Stimulated activated naive CD8-positive, alpha-beta T cell treated with anti-CD3 and anti-CD28 coated beads, Interleukin-15, Interleukin-2, amounts not matched to agents 100 ng/mL and 50 ng/mL, for 24 hours (primary cell): ENCODE data around the gene HINFP.
A peak's percentile ranks its signal among the peaks of the same experiment; 100 is the strongest.
"Not testable (repeated sequence)": the region's sequence is repeated elsewhere in the genome, so short reads cannot be mapped to it uniquely, and the experiment has no call there.

Experiments
- H3K27ac Mint-ChIP-seq: one replicate; pipeline ENCODE4 v1.8.0; 2021; ENCODE audit warnings: mild to moderate bottlenecking, mixed read lengths
- H3K27me3 Mint-ChIP-seq: one replicate; pipeline ENCODE4 v1.8.0; 2021; ENCODE audit warnings: mixed read lengths
- H3K36me3 Mint-ChIP-seq: one replicate; pipeline ENCODE4 v1.8.0; 2021; ENCODE audit warnings: low read depth, mixed read lengths
- H3K4me1 Mint-ChIP-seq: one replicate; pipeline ENCODE4 v1.8.0; 2021; ENCODE audit warnings: low read depth, mixed read lengths
- H3K4me3 Mint-ChIP-seq: one replicate; pipeline ENCODE4 v1.8.0; 2021; ENCODE audit warnings: mild to moderate bottlenecking, mixed read lengths
- H3K9me3 Mint-ChIP-seq: one replicate; pipeline ENCODE4 v1.8.0; 2021; ENCODE audit warnings: mixed read lengths

HINFP gene

DNA sequence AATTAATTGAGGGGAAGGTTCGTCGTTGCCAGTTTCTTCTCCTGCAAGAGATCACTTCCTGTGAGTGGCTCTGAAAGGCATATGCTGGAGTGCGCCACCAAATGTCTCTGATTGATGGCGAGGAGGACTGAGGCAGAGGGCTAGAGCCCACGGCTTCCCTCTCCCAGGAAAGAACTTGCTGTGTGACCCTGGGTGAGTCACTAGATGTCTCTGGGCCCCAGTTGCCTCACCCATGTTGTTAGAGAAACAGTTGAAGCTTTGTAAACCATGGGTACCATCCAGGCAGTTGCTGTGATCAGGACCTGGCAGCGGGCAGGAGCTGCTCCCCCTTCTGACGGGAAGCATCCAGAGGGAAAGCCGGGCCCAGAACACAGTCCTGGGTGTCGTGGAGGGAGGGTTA, 30.7 kb downstream of the HINFP start:
- H3K27ac Mint-ChIP-seq, result no peak overlapping the region
- H3K4me1 Mint-ChIP-seq, result peaks cover 13% of the 10 kb centered on the region
- no peak overlapping the region for H3K4me3 Mint-ChIP-seq
- no peaks in the 10 kb centered on the region for H3K36me3 Mint-ChIP-seq
- H3K9me3 Mint-ChIP-seq, result no peaks in the 10 kb centered on the region
- H3K27me3 Mint-ChIP-seq, result peaks cover 31% of the 10 kb centered on the region

DNA sequence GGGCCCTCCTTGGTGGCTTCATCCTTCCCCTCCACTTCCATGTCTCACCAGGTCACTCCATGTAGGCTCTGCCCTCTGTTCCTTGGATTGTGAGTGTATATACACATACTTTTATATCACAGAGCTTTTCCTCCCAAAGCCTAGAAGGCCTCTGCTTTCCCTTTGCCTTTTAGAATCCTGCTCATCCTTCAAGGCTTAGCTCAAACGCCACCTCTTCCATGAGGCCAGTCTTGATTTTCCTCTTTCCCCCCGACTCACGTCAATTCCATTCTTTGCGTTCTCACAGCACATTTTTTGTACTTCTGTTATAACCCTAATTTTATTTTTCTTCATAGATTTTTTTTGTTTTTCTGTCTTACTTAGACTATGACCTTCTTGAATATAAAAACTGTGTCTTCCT, 31.2 kb downstream of the HINFP start:
- H3K4me1 Mint-ChIP-seq, result peaks cover 12% of the 10 kb centered on the region
- H3K4me3 Mint-ChIP-seq, result no peak overlapping the region
- H3K27me3 Mint-ChIP-seq, result peaks cover 25% of the 10 kb centered on the region

DNA sequence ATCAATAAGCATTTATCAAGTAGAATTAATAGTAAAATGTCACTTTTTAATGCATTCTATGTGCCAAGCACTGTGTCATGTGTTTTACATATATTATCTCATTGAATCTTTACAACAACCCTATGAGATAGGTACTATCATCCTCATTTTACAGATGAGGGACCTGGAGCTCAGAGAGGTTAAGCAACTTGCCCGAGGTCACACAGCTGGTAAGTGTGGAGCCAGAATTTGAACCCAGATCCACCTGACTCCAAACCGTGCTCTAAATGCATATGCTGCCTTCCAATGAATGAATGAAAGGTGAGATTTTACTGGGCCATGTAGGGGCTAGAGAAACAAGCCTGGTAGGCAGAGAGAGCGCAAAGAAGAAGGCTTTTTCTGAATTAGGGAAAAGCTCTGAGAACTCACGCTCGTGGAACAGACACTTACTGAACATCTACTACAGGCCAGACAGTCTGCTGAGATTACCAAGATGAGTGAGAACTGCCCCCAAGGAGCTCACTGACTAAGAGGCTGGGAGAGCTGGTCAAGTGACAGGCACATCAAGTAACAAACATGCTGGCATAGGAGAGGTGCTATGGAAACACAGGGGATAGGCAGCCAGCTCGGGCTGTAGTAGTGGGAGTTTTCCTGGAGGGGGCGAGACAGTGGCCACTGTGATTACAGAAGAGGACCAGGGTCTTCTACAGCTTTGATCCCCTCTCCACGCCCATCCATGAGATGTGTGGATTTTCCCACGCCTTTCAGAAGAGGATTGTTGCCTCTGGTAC, 31.9 kb downstream of the HINFP start:
- Mint-ChIP-seq H3K27me3 (peaks cover 19% of the 10 kb centered on the region), H3K27ac (no peak overlapping the region), H3K4me3 (no peak overlapping the region), H3K36me3 (no peaks in the 10 kb centered on the region), H3K4me1 (peaks cover 6% of the 10 kb centered on the region), H3K9me3 (no peaks in the 10 kb centered on the region)

More for the DNA sequence above, 31.2 kb downstream of the HINFP start:
- H3K27ac Mint-ChIP-seq, result no peak overlapping the region
- no peaks in the 10 kb centered on the region for H3K36me3 Mint-ChIP-seq
- no peaks in the 10 kb centered on the region for H3K9me3 Mint-ChIP-seq

DNA sequence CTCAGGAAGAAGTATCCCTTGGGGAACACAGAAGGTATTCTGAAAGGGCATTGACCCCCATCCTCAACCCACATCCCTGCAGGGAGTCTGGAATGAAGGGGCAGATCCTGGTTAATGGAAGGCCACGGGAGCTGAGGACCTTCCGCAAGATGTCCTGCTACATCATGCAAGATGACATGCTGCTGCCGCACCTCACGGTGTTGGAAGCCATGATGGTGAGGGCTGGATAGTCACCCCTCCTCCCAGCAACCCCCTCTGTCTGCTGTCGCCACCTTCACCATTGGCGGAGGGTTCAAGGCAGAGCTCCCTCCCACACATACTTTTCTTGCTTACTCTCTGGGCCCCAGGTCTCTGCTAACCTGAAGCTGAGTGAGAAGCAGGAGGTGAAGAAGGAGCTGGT, 32.8 kb downstream of the HINFP start:
- Mint-ChIP-seq H3K4me1 (no peaks in the 10 kb centered on the region), H3K36me3 (no peaks in the 10 kb centered on the region), H3K4me3 (no peak overlapping the region), H3K27ac (no peak overlapping the region), H3K9me3 (no peaks in the 10 kb centered on the region), H3K27me3 (peaks cover 13% of the 10 kb centered on the region)

DNA sequence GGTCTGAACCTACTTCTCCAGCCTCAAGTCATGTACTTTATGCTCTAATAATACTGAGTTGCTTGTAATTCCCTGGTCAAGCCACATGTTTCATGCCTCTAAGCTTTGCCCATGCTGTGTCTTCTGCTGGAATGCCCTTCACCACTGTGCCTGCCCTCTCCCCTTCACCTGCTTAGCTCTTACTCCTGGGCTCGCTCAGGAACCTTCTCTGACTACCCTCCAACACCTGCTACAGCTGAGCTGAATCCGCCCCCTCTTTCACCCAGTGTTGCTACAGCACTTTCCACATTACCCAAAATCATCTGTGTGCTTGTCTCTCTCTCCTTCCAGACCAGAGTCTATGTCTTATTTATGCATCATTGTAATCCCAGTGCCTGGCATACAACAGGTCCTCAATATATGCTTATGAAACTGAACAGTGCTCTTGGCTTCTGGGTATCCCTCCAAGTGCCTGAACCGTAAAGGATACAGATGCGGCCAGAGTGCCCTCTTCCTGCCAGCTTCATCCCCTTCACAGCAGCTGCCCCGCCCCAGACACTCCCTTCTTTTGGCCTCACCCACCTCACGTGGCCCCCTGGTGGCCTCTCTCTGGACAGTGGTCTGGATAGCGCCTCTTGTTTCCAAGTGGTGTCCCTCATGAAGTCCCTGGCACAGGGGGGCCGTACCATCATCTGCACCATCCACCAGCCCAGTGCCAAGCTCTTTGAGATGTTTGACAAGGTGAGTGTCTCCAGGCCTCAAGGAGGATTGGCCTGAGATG, 34.5 kb downstream of the HINFP start:
- H3K27ac Mint-ChIP-seq, result no peak overlapping the region
- no peak overlapping the region for H3K4me3 Mint-ChIP-seq
- H3K27me3 Mint-ChIP-seq, result peaks cover 5% of the 10 kb centered on the region
- no peaks in the 10 kb centered on the region for H3K4me1 Mint-ChIP-seq
- H3K36me3 Mint-ChIP-seq, result no peaks in the 10 kb centered on the region
- H3K9me3 Mint-ChIP-seq, result no peaks in the 10 kb centered on the region

DNA sequence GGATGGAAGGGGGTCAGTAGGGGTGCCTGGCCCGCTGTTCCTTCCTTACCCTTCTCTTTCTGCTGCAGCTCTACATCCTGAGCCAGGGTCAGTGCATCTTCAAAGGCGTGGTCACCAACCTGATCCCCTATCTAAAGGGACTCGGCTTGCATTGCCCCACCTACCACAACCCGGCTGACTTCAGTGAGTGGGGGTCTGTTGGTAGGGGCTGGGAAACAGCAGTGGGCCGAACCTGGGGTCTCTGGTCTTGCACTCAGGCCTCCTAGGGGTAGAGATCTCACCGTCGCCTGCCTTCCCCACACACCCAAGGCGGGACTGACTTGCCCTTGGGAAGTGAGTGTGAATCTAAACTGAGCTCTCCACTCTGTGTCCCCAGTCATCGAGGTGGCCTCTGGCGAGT, 35.1 kb downstream of the HINFP start:
- no peak overlapping the region for H3K27ac Mint-ChIP-seq
- no peaks in the 10 kb centered on the region for H3K4me1 Mint-ChIP-seq
- no peak overlapping the region for H3K4me3 Mint-ChIP-seq

DNA sequence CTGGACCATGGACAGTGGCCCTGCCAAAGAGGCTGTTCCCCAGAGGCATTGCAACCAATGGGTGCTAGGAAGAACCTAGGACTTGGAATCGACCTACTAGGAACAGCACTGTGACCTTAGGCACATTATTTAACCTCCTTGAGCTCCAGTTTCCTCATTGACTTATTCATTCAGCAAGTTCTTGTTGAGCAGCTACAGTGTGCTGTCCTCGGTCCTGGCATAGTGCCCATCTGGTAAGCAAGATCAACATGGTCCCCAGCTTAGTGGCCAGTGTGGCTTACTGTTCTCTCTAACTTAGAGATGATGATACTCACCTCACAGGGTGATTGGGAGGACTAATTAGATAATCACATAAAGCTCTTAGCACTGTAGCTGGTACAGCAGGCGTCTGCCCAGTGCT, 35.7 kb downstream of the HINFP start:
- no peaks in the 10 kb centered on the region for H3K27me3 Mint-ChIP-seq
- no peak overlapping the region for H3K4me3 Mint-ChIP-seq
- no peaks in the 10 kb centered on the region for H3K36me3 Mint-ChIP-seq
- H3K4me1 Mint-ChIP-seq, result no peaks in the 10 kb centered on the region
- no peak overlapping the region for H3K27ac Mint-ChIP-seq
- no peaks in the 10 kb centered on the region for H3K9me3 Mint-ChIP-seq

More for the DNA sequence above, 35.1 kb downstream of the HINFP start:
- no peaks in the 10 kb centered on the region for H3K9me3 Mint-ChIP-seq
- no peaks in the 10 kb centered on the region for H3K27me3 Mint-ChIP-seq
- no peaks in the 10 kb centered on the region for H3K36me3 Mint-ChIP-seq

DNA sequence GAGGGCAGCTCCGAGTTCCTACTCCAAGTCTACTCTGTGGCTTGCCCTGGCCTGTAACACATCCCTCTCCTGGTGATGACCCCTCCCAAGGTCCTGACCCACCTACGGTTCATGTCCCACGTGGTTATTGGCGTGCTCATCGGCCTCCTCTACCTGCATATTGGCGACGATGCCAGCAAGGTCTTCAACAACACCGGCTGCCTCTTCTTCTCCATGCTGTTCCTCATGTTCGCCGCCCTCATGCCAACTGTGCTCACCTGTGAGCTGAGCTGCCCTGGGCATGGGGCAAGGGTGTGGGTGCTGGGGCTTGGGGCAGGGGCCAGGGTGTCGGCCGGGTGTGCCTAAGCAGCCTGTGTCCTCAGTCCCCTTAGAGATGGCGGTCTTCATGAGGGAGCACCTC, 37.1 kb downstream of the HINFP start:
- Mint-ChIP-seq H3K36me3 (no peaks in the 10 kb centered on the region), H3K27me3 (no peaks in the 10 kb centered on the region), H3K27ac (no peak overlapping the region), H3K4me3 (no peak overlapping the region), H3K9me3 (no peaks in the 10 kb centered on the region), H3K4me1 (no peaks in the 10 kb centered on the region)

DNA sequence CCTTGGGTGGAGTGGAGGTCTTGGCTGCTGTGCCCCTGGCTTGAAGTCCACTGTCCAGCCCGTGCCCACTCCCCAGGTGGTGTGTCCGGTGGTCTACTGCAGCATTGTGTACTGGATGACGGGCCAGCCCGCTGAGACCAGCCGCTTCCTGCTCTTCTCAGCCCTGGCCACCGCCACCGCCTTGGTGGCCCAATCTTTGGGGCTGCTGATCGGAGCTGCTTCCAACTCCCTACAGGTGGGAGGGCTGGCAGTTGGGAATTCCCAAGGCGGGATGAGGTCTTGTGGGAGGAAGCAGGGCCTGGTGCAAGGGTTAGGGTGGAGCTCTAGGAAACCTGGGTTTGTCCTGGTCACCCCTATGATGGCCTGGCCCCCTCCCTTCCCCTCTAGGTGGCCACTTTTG, 38.8 kb downstream of the HINFP start:
- no peaks in the 10 kb centered on the region for H3K9me3 Mint-ChIP-seq
- H3K27ac Mint-ChIP-seq, result no peak overlapping the region
- no peaks in the 10 kb centered on the region for H3K36me3 Mint-ChIP-seq
- no peaks in the 10 kb centered on the region for H3K4me1 Mint-ChIP-seq
- H3K4me3 Mint-ChIP-seq, result no peak overlapping the region
- no peaks in the 10 kb centered on the region for H3K27me3 Mint-ChIP-seq

DNA sequence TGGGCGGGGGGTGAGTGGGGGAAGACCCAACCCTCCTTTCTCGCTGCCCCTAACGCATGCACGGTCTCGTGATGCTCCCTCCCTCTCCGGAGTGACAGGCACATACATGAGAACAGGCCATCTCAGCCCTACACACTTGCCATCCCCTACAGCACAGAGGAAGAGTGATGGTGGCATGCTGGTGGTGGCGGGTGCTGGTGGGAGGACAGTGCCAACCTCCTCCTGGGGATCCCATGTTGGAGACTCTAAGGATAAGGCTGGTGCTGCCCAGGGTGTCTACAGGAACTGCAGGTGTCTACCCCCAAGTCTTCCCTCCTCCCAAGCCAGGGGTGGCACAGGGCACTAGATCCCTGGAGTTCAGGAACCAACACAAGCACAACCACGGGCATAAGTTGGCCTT, 40.5 kb downstream of the HINFP start:
- no peaks in the 10 kb centered on the region for H3K36me3 Mint-ChIP-seq

DNA sequence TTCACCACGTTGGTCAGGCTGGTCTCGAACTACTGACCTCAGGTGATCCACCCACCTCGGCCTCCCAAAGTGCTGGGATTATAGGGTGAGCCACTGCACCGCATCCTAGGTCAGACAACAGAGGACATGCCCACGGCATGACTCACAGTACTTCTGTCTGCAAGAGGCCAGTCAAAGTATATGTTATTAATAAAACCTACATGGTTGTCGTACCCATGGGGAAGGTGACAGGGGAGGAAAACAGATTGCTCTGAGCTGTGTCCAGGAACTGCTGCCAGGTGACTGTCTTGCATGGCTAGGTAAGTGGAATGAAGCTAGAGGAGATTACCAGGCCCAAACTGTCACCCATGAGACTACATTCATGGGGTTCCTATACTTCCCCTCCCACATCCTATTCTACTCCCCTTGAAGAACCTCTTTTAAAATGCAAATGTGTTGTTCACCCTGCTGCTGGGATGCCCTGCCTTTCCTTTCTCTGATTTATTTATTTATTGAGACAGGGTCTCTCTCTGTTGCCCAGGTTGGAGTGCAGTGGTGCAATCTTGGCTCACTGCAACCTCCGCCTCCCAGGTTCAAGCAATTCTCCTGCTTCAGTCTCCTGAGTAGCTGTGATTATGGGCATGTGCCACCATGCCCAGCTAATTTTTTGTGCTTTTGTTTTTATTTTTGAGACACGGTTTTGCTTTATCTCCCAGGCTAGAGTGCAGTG, 45.1 kb downstream of the HINFP start:
- Mint-ChIP-seq H3K27ac (no peak overlapping the region), H3K36me3 (no peaks in the 10 kb centered on the region), H3K4me3 (no peak overlapping the region), H3K27me3 (no peaks in the 10 kb centered on the region), H3K4me1 (peaks cover 5% of the 10 kb centered on the region), H3K9me3 (no peaks in the 10 kb centered on the region)

More for the DNA sequence above, 40.5 kb downstream of the HINFP start:
- Mint-ChIP-seq H3K9me3 (no peaks in the 10 kb centered on the region), H3K27me3 (no peaks in the 10 kb centered on the region), H3K27ac (no peak overlapping the region), H3K4me1 (no peaks in the 10 kb centered on the region), H3K4me3 (no peak overlapping the region)

DNA sequence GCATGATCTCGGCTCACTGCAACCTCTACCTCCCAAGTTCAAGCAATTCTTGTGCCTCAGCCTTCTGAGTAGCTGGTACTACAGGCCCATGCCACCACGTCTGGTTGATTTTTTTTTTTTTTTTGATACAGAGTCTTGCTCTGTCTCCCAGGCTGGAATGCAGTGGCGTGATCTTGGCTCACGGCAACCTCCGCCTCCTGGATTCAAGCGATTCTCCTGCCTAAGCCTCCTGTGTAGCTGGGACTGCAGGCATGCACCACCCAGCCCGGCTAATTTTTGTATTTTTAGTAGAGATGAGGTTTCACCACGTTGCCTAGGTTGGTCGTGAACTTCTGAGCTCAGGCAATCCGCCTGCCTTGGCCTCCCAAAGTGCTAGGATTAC, 45.7 kb downstream of the HINFP start:
- H3K9me3 Mint-ChIP-seq, H3K36me3 Mint-ChIP-seq, H3K4me1 Mint-ChIP-seq, H3K4me3 Mint-ChIP-seq, H3K27ac Mint-ChIP-seq, H3K27me3 Mint-ChIP-seq: not testable (repeated sequence)

DNA sequence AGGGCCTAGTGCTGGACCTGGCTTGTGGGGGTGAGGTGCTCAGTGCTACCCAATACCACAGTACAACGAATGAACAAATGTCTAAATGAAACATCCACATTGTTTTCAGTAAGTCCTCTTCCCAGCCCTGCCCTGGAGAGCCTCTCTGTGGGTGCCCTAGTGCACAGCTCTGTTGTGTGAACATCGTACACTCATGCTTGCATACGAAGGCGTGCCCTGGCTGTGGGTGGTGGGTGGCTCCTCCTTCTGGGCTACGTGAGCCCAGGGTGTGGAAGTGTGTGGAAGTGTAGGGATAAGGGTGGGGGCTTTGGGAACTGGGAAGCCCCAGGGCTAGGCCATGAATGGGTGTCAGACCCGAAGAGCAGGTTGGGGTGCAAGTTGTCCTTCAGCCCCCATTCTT, 46.6 kb downstream of the HINFP start:
- Mint-ChIP-seq H3K4me1 (peaks cover 5% of the 10 kb centered on the region), H3K27me3 (no peaks in the 10 kb centered on the region), H3K27ac (no peak overlapping the region), H3K9me3 (no peaks in the 10 kb centered on the region), H3K36me3 (no peaks in the 10 kb centered on the region), H3K4me3 (peak overlapping the region; percentile 89)

DNA sequence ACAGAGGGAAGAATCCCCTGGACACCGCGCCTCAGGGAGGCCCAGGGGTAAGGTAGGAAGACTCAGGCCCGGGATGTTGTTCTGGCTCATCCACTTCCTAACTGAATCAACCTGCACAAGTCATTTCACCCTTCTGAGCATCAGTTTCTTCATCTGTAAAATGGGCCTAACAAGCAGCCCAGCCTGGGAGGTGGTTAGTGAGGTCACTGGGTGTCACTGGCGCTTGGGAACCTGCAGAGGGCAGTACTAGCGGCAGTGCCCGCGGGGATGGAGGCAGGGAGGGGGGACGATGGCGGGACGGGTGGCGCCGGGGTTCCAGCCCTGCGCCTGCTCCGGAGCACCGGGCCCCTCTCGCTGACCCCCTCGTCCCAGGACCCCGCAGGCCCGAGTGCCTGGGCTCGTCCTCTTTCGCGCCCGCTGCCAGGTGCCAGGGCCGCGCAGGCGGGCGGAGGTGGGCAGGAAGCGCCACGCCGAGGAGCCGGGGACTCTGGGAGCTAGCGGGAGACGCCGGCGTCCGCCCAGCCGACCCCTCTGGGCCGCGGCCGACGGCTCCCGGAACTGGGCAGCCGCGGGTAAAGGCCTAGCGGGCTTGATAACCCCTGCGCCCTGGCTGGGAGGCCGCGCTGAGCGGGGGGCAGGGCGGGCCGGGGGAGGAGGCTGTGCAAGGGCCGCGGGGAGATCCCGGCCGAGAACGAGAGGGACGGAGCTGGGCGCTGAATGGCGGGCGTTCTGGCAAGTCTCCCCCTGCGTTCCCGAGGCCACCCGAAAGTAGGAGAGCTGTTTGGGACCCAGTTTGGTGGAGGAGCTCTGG, 47.3 kb downstream of the HINFP start, which contains the start of gene NLRX1:
NLRX1 (plus strand) TSS at position 255 of the 811 bp plus-strand sequence. CDS start 2,679 bp downstream, outside the sequence.
- H3K4me1 Mint-ChIP-seq, result peaks cover 5% of the 10 kb centered on the region
- no peaks in the 10 kb centered on the region for H3K27me3 Mint-ChIP-seq
- H3K27ac Mint-ChIP-seq, result peak within 1 kb of the TSS; percentile 89
- peak within 1 kb of the TSS; percentile 89 for H3K4me3 Mint-ChIP-seq
- no peaks in the 10 kb centered on the region for H3K9me3 Mint-ChIP-seq
- H3K36me3 Mint-ChIP-seq, result no peaks in the 10 kb centered on the region
